Measurements from ENCODE around the gene TAGLN2.

Gene TAGLN2

DNA sequence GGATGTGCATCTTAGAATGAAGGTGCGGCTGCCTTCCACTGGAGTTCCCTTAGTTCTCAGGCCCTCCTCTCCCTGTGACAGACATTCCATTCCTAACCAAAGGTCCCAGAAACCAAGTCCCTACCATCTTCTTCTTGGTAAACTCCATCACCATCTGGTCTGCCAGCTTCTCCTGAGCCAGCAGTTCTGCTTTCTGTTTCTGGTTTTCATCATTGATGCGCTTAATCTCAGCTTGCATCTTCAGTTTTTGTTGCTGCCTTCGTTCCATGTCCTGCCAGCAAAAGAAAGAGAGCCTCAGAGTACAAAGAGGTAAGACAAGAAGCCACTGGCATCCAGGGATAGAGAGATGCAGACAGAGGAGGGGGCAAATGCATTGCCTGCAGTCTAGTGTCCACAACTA, 44.9 kb downstream of the TAGLN2 start:
- H3K4me3 ChIP-seq (ENCODE audit: low read length) = no peak overlapping the region
- no peak for TF ChIP-seq ZNF274 (IDR thresholded peaks at IDR 0.05; ENCODE audit: low read depth, low read length)

GRCh38 chr1:159879977-159880376, 45.3 kb downstream of the TAGLN2 start:
- no peak overlapping the region for H3K4me3 ChIP-seq (ENCODE audit: low read length)
- TF ChIP-seq ZNF274 (IDR thresholded peaks at IDR 0.05; ENCODE audit: low read depth, low read length) = no peak

DNA sequence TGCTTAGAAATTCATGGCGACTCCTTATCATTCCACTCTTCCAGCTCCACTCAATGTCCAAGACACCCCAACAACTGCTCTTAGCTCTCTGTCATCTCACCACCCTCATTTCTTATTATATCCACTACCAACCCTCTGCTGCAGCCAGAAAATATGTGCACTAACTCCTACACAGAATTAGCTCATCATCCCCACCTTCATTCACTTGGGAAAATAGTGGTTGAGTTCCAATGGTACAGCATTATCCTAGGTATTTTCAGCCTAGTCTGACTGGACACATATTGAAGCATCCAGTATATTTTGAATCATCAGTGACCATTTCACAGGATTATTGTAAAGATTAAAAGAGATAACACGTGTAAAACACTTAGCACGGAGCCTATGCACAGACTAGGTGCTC, 46.2 kb downstream of the TAGLN2 start:
- no peak for TF ChIP-seq ZNF274 (IDR thresholded peaks at IDR 0.05; ENCODE audit: low read depth, low read length)
- no peak overlapping the region for H3K4me3 ChIP-seq (ENCODE audit: low read length)

DNA sequence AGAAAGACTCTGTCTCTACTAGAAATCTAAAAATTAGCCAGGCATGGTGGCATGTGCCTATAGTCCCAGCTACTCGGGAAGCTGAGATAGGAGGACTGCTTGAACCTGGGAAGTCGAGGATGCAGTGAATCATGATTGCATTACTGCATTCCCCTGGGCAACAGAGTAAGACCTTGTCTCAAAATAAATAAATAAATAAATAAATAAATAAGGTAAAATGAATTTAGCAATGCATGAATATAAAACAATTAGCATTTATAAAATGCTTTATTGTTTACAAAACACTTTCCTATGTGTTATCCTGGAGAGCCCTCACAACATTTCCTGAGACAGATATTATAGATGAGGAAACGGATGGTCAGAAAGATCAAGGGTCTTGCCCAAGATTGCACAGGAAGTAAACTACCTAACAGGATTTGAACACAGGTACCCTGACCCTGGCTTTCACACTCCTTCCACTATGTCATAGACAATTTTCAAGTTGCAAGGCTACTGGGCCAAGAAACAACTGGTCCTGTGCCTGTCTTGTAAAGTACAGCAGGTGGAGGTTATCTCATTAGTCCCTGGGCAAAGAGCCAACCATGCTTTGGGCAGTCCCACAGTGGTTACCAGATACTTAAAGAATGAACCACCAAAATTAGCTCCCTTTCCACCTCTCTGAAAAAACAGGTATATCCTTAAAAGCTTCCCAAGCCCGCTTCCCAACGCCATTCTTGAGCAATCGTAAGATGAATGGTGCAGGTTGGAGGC, 47.4 kb downstream of the TAGLN2 start:
- H3K4me3 ChIP-seq (ENCODE audit: low read length) = no peak overlapping the region
- TF ChIP-seq ZNF274 (IDR thresholded peaks at IDR 0.05; ENCODE audit: low read depth, low read length) = no peak

DNA sequence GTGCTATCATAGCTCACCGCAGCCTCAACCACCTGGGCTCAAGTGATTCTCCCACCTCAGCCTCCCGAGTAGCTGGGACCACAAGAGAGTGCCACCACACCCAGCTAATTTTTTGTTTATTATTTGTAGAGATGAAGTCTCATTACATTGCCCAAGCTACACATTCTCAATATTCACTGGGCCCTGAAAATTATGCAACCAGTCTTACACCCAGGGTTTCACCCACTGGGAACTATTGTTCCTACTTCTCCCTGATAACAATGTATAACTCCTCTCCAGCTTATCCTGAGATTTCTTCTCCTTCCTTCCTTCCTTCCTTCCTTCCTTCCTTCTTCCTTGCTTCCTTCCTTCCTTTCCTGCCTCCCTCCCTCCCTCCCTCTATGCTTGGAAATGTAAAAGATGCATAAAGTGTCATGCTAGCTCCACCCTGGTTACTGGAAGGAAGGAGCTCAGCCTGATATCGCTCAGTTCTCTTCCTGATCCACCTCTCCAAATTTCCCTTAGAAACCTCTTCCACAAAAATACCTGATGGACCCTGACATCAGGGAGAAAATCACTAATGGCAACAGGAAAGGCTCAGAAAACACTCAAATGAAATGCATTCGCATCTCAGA, 51.7 kb downstream of the TAGLN2 start:
- no peak for TF ChIP-seq ZNF274 (IDR thresholded peaks at IDR 0.05; ENCODE audit: low read depth, low read length)
- no peak overlapping the region for H3K4me3 ChIP-seq (ENCODE audit: low read length)

DNA sequence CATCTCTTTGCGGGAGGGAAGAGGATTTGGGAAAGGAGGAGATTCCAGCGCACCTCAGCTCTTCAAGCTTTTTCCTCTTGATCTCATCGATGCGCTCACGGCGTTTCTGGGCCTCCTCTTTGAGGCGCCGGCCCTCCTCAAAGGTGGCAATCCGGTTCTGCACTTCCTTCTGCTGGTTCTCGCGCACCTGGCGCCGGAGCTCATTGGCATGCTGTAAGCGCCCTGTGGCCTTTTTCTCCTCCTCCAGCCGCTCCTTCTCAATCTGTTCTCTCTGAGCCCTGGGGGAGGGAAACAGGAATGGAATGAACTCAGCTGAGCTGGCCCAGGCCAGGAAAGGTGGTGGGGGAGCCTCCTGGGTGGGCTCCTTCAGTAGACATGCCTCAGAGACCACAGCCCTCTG, 52.4 kb downstream of the TAGLN2 start:
- H3K4me3 ChIP-seq (ENCODE audit: low read length) = no peak overlapping the region
- no peak for TF ChIP-seq ZNF274 (IDR thresholded peaks at IDR 0.05; ENCODE audit: low read depth, low read length)

DNA sequence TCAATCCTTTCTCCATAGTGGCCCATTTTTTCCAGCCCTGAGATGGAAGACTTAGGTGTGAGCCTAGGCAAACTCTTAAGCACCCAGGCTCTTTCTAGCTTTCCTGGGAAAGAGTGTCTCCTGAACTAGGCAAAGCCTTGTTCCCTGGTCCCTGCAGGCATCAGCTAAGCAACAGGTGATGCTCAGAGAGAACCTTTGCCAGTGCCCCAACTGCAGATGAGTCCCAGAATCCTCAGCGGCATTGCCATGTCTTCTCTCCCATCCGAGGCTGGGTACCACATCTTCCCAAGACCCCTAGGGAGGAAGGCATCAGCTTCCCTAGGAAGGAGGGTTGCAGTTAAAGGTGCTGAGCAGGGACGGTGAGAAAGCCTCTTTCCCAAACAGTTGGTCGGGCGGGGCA, 54.6 kb downstream of the TAGLN2 start:
- TF ChIP-seq ZNF274 (IDR thresholded peaks at IDR 0.05; ENCODE audit: low read depth, low read length) = no peak

GRCh38 chr1:159869607-159870006, 55.7 kb downstream of the TAGLN2 start:
- no peak overlapping the region for H3K4me3 ChIP-seq (ENCODE audit: low read length)
- TF ChIP-seq ZNF274 (IDR thresholded peaks at IDR 0.05; ENCODE audit: low read depth, low read length) = no peak

More for the DNA sequence above, 54.6 kb downstream of the TAGLN2 start:
- H3K4me3 ChIP-seq (ENCODE audit: low read length) = no peak overlapping the region

DNA sequence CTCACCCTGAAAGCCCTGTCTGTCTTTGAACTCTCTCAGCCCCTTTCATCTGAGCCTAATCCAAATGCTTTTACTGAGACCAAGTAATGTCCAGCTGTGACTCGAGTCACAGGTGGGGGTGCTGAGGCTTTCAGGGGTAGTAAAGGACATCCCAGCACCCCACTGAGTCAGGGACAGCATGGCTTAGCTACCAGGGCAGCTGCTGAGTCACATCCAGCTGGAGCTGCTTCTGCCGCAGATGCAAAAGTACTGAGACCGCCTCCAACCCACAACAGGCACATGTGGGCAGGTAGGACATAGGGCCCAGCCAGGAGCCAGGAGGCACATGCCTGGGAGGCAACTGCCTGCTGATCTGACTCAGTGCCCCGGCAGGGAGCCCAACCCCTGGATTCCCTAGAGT, 56.1 kb downstream of the TAGLN2 start:
- no peak overlapping the region for H3K4me3 ChIP-seq (ENCODE audit: low read length)
- TF ChIP-seq ZNF274 (IDR thresholded peaks at IDR 0.05; ENCODE audit: low read depth, low read length) = no peak

DNA sequence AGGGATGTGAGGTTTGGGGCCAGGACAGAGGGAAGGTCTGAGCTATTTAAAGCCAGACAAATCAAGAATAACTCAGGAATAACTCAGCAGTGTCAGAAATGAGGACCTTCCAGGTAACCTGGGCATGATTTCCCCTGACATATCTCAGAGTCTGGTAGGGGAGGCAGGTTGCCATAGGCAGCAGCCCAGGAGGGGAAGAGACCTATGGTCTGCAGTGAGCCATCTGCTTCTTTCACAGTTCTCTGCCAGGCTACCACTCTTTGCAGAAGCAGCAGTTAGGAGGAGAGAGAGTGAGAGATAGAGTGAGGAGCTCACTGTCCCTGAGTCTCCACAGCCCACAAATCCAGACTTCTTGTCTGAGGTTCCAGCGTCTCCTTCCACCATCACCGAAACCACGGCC, 56.5 kb downstream of the TAGLN2 start:
- TF ChIP-seq ZNF274 (IDR thresholded peaks at IDR 0.05; ENCODE audit: low read depth, low read length) = no peak
- no peak overlapping the region for H3K4me3 ChIP-seq (ENCODE audit: low read length)

Measured in GM08714 (cell line).